Activated T-cell treated with anti-CD3 and anti-CD28 coated beads, Interleukin-2, amount 50 U/mL, for 72 hours (primary cell): ENCODE measurements around the gene JAK3. TPM values are rescaled to one million over a fixed set of nuclear protein-coding genes. Genes with fewer than 3 reads are reported as not detected.

Experiments used
- ATAC-seq, 2 donors: fragments of 150-1000 bp; cut with Tn5 transposase; replicated peaks in 1 of 2; 2 replicates each; pipeline ENCODE4 v1.10.0; 2021; ENCODE audit warnings: moderate library complexity in 2 of 2, mild to moderate bottlenecking in 1 of 2
- DNase-seq, 2 donors: peaks; one replicate each; pipeline ENCODE4 v3.0.0; 2021 to 2022; ENCODE audit warnings: mixed read lengths in 1 of 2
- H3K27ac Mint-ChIP-seq: one replicate; pipeline ENCODE4 v1.8.0; 2022; ENCODE audit warnings: mild to moderate bottlenecking, moderate library complexity, mixed read lengths
- H3K27me3 Mint-ChIP-seq: one replicate; pipeline ENCODE4 v1.8.0; 2022; ENCODE audit warnings: low read depth, mixed read lengths
- H3K36me3 Mint-ChIP-seq, 2 donors: one replicate each; pipeline ENCODE4 v1.8.0; 2022; ENCODE audit warnings: mixed read lengths in 2 of 2, mild to moderate bottlenecking in 1 of 2; ENCODE audit not compliant: insufficient read depth in 2 of 2
- H3K4me1 Mint-ChIP-seq: one replicate; pipeline ENCODE4 v1.8.0; 2022; ENCODE audit warnings: low read depth, mixed read lengths
- H3K4me3 Mint-ChIP-seq, 2 donors: one replicate each; pipeline ENCODE4 v1.8.0; 2022; ENCODE audit warnings: mild to moderate bottlenecking in 2 of 2, mixed read lengths in 2 of 2, moderate library complexity in 2 of 2
- H3K9me3 Mint-ChIP-seq, 2 donors: one replicate each; pipeline ENCODE4 v1.8.0; 2022; ENCODE audit warnings: mixed read lengths in 2 of 2
- total RNA-seq, 2 donors: library from RNA; stranded (reverse); gene quantifications; one replicate each; pipeline ENCODE4 v1.2.3, GENCODE V29; 2022

JAK3 gene
- total RNA-seq, 2 donors from 2014 or later, result 235 to 247 TPM

DNA sequence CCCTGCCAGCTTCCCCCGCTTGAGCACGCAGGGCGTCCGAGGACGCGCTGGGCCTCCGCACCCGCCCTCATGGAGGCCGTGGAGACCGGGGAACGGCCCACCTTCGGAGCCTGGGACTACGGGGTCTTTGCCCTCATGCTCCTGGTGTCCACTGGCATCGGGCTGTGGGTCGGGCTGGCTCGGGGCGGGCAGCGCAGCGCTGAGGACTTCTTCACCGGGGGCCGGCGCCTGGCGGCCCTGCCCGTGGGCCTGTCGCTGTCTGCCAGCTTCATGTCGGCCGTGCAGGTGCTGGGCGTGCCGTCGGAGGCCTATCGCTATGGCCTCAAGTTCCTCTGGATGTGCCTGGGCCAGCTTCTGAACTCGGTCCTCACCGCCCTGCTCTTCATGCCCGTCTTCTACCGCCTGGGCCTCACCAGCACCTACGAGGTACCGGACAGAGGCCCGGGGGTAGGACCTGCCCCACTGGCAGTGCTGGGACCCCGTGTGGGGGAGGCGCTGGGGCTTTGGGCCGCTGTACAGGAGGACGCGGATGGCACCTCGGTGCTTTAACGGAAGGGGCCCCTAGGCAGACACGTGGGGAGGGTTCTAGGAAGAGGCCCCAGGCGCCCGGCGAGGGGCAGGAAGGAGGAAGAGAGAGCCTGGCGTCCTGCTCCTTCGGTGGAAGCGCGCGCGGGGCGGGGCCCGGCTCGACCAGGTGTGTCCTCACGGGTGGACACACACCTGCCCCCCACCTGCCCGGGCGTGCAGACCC lies 24.6 kb upstream of the JAK3 start:
- Mint-ChIP-seq H3K27ac (no peak overlapping the region), H3K4me3 (peak overlapping the region; percentile 85 to 93), H3K4me1 (peaks cover 10% of the 10 kb centered on the region), H3K36me3 (no peaks in the 10 kb centered on the region), H3K27me3 (no peaks in the 10 kb centered on the region), H3K9me3 (no peaks in the 10 kb centered on the region)
- ATAC-seq (peak; percentile 59 to 64), DNase-seq (peak; percentile 75)

- peak in 1 of 2 donors; percentile 40 for DNase-seq
- Mint-ChIP-seq H3K27me3 (no peaks in the 10 kb centered on the region), H3K27ac (peak within 1 kb of the TSS; percentile 40), H3K36me3 (no peaks in the 10 kb centered on the region), H3K9me3 (no peaks in the 10 kb centered on the region), H3K4me1 (peaks cover 10% of the 10 kb centered on the region), H3K4me3 (peak within 1 kb of the TSS; percentile 85 to 93)
- ATAC-seq, result peak; percentile 8 to 20
Measured at GRCh38 chr19:17871878-17872250, 24.1 kb upstream of the JAK3 start, which contains the start of gene SLC5A5. SLC5A5 (plus strand) TSS chr19:17871945; CDS start chr19:17872320, 375 bp downstream.

DNA sequence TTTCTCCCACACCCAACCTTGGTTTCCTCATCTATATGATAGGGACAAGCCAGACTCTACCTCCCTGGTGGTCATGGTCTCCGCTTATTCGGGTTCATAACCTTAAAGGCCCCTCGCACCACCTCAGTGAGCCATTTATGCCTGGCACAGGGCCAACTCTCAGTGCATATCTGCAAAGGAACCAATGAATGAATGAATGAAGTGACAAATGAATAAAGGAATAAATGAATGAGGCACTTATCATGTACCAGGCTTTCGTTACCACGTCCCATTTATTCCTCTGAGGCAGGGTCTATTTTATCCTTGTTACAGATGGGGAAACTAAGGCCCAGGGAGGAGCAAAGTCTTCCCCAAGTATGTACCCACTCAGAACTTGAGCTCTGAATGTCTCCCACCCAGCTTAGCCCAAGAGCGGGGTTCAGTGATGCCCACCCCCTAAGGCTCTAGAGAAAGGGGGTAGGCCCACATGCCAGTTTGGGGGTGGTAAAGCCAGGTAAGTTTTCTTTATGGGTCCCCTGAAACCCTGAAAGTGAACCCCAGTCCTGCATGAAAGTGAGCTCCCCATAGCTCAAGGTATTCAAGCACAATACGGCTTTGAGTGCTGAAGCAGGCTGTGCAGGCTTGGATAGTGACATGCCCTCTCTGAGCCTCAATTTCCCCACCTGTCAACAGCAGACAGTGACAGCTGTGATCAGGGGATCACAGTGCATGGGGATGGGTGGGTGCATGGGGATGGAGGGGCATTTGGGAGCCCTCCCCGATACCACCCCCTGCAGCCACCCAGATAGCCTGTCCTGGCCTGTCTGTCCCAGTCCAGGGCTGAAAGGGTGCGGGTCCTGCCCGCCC lies 23.5 kb upstream of the JAK3 start:
- Mint-ChIP-seq H3K9me3 (no peaks in the 10 kb centered on the region), H3K4me1 (peaks cover 15% of the 10 kb centered on the region), H3K4me3 (peak overlapping the region; percentile 85 to 93), H3K27ac (peak overlapping the region; percentile 40), H3K27me3 (no peaks in the 10 kb centered on the region), H3K36me3 (no peaks in the 10 kb centered on the region)
- DNase-seq (no peak), ATAC-seq (no peak)

- DNase-seq, result no peak
- Mint-ChIP-seq H3K4me3 (no peak overlapping the region), H3K27me3 (no peaks in the 10 kb centered on the region), H3K36me3 (peaks cover 0 to 2% of the 10 kb centered on the region in 2 donors), H3K9me3 (no peaks in the 10 kb centered on the region), H3K4me1 (peaks cover 15% of the 10 kb centered on the region), H3K27ac (no peak overlapping the region)
- no peak for ATAC-seq
Measured at GRCh38 chr19:17869114-17869608, 21.4 kb upstream of the JAK3 start.

DNA sequence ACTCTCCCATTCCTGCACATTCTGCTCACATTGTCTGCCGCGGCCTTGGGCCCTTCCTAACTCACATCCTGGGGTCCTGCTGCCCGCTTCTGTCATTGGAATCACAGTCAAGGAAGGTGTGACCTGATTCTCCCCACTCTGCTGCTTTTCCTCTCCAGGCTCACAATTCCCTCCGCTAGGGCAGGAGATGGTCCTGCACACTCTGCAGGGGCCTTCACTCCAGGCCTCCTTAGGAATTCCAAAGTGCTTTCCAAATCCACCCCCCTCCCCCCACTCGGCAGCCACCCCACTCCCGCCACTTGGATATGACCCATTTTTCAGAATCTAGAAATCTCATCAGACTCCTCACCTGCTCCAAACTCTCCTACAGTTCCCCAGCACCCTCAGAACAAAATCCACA lies 20.9 kb upstream of the JAK3 start:
- ATAC-seq (no peak), DNase-seq (no peak)
- H3K27me3 Mint-ChIP-seq, result no peaks in the 10 kb centered on the region
- H3K4me3 Mint-ChIP-seq, result no peak overlapping the region
- H3K9me3 Mint-ChIP-seq, result no peaks in the 10 kb centered on the region
- H3K27ac Mint-ChIP-seq, result peak overlapping the region; percentile 11
- H3K36me3 Mint-ChIP-seq, result peaks cover 0 to 5% of the 10 kb centered on the region in 2 donors
- peaks cover 14% of the 10 kb centered on the region for H3K4me1 Mint-ChIP-seq

GRCh38 chr19:17866964-17867486 lies 19.2 kb upstream of the JAK3 start:
- Mint-ChIP-seq H3K4me1 (peaks cover 18% of the 10 kb centered on the region), H3K9me3 (no peaks in the 10 kb centered on the region), H3K27ac (no peak overlapping the region), H3K27me3 (no peaks in the 10 kb centered on the region), H3K4me3 (no peak overlapping the region), H3K36me3 (peaks cover 2 to 13% of the 10 kb centered on the region in 2 donors)
- ATAC-seq, result peak in 1 of 2 donors; percentile 8
- no peak for DNase-seq

- ATAC-seq (peak in 1 of 2 donors; percentile 1), DNase-seq (no peak)
- peak overlapping the region; percentile 31 for H3K27ac Mint-ChIP-seq
- peaks cover 20% of the 10 kb centered on the region for H3K4me1 Mint-ChIP-seq
- no peak overlapping the region for H3K4me3 Mint-ChIP-seq
- H3K27me3 Mint-ChIP-seq, result no peaks in the 10 kb centered on the region
- H3K36me3 Mint-ChIP-seq, result peaks cover 2 to 13% of the 10 kb centered on the region in 2 donors
- H3K9me3 Mint-ChIP-seq, result no peaks in the 10 kb centered on the region
Measured at GRCh38 chr19:17866312-17866963, 18.7 kb upstream of the JAK3 start.

DNA sequence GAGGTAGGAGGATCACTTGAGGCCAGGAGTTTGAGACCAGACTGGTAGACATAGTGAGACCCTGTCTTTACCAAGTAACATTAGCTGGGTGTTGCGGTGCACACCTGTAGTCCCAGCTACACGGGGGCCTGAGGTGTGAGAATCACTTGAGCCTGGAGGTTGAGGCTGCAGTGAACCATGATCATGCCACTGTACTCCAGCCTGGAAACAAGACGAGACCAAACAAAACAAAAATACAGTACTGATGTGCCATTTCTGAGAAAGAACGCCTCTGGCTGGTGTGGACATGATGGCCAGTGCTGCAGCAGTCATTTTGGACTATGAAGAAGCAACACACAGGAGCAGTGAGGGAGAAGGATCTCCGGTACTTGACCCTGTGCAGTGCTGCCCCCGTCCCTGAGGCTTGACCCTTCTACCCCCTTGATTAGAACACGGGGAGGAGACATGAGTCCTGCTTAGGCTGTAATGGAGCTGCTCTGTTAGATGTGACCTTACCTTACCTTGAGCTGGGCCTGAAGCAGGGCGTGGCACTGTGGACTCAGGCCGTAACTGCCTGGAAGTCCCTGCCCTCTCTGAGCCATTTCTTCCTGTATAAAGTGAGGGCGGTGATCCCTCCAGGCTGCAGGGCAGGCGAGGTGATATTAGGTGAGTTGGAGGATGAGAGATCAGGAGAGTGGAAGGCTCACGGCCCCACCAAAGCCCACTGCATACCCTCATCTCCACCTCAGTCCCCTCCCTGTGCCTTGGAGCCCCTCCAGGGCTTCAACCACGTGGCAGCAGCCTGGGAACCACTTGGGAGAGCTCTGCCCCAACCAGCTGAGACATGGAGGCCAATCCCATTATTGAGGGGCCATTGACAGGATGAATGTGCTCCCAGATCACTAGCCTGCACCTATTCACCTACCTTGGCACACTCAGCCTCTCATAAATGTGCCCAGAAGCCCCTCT lies 17.9 kb upstream of the JAK3 start:
- H3K27ac Mint-ChIP-seq, result peak overlapping the region; percentile 31
- H3K4me1 Mint-ChIP-seq, result peaks cover 28% of the 10 kb centered on the region
- no peaks in the 10 kb centered on the region for H3K27me3 Mint-ChIP-seq
- ATAC-seq (peak in 1 of 2 donors; percentile 17), DNase-seq (no peak)
- H3K36me3 Mint-ChIP-seq, result peaks cover 10 to 13% of the 10 kb centered on the region in 2 donors
- no peaks in the 10 kb centered on the region for H3K9me3 Mint-ChIP-seq
- no peak overlapping the region for H3K4me3 Mint-ChIP-seq

DNA sequence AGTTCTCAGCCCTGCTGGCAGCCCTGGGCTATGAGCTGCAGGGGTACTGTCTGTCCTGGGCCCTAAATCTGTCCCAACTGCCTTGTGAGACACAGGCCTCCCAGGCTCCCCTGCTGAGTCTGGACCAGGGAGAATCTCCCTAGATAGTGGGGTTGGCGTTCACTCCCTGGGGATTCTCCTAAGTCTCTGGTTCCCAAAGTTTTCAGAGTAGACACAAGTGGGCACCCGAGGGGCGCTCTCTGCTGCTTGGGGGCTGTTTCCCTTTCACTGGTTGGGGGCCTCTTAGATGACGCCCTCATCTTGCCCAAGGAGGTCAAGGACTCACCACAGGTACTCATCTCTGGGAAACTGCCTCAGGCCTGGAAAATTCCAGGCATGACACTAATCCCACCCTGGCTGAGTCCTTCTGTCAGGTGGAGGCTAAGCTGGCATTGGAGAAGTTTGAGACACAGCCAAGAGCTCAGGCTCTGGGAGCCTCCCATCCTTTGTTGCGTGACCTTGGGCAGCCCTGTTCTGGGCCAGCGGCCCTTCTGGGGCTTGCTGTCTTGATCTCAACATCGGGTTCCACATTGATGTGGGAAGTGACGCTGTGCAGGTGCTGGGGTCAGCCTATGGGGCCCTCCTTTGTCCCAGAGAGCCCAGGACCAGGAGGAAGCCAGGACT lies 15.9 kb upstream of the JAK3 start:
- Mint-ChIP-seq H3K4me1 (peaks cover 36% of the 10 kb centered on the region), H3K27ac (peak overlapping the region; percentile 33), H3K9me3 (no peaks in the 10 kb centered on the region), H3K4me3 (peak overlapping the region; percentile 17 to 18), H3K27me3 (no peaks in the 10 kb centered on the region), H3K36me3 (peaks cover 14 to 17% of the 10 kb centered on the region in 2 donors)
- no peak for ATAC-seq
- DNase-seq, result no peak

- DNase-seq (no peak), ATAC-seq (no peak)
- Mint-ChIP-seq H3K36me3 (peaks cover 14 to 17% of the 10 kb centered on the region in 2 donors), H3K27ac (peak overlapping the region; percentile 33), H3K9me3 (no peaks in the 10 kb centered on the region), H3K4me1 (peaks cover 36% of the 10 kb centered on the region), H3K4me3 (peak overlapping the region; percentile 17 to 25), H3K27me3 (no peaks in the 10 kb centered on the region)
Measured at GRCh38 chr19:17862711-17863519, 15.1 kb upstream of the JAK3 start.
